SK-N-SH treated with all-trans-retinoic acid at 6 μM for 48 hours (cell line): ENCODE measurements around the gene APCDD1L.

Experiments
- ARNTL ChIP-seq: fragments of 450-650 bp; formaldehyde crosslinking; IDR thresholded peaks from 2 replicates; pipeline ENCODE4 v1.5.0; 2020; ENCODE audit warnings: low read depth, mild to moderate bottlenecking, moderate library complexity, borderline replicate concordance
- BACH2 ChIP-seq: fragments of 250-450 bp; sonication (Bioruptor Pico); IDR thresholded peaks from 2 replicates; pipeline ENCODE4 v1.9.0; 2021; ENCODE audit warnings: mild to moderate bottlenecking, borderline replicate concordance
- CREB5 ChIP-seq: fragments of 250-450 bp; sonication (Bioruptor Pico); IDR thresholded peaks from 2 replicates; pipeline ENCODE4 v1.5.1; 2020; ENCODE audit warnings: low read depth, mild to moderate bottlenecking, moderate library complexity
- CSRNP3 ChIP-seq: fragments of 250-450 bp; sonication (Bioruptor Pico); IDR thresholded peaks from 2 replicates; pipeline ENCODE4 v1.5.1; 2021; ENCODE audit warnings: mild to moderate bottlenecking, moderate library complexity
- ESRRG ChIP-seq: fragments of 250-450 bp; sonication (Bioruptor Pico); IDR thresholded peaks from 2 replicates; pipeline ENCODE4 v1.6.1; 2021; ENCODE audit warnings: mild to moderate bottlenecking
- GLIS3 ChIP-seq: fragments of 250-450 bp; sonication (Bioruptor Pico); IDR thresholded peaks from 2 replicates; pipeline ENCODE4 v1.5.0; 2020; ENCODE audit warnings: mild to moderate bottlenecking, moderate library complexity
- ISL1 ChIP-seq: fragments of 250-450 bp; sonication (Bioruptor Pico); IDR thresholded peaks from 2 replicates; pipeline ENCODE4 v2.1.2; 2022; ENCODE audit warnings: mild to moderate bottlenecking, moderate library complexity
- PATZ1 ChIP-seq: fragments of 250-450 bp; sonication (Bioruptor Pico); IDR thresholded peaks from 2 replicates; pipeline ENCODE4 v1.8.0; 2020; ENCODE audit warnings: mild to moderate bottlenecking, moderate library complexity, borderline replicate concordance
- POU6F1 ChIP-seq: fragments of 250-450 bp; sonication (Bioruptor Pico); IDR thresholded peaks from 2 replicates; pipeline ENCODE4 v1.8.0; 2021; ENCODE audit warnings: low read depth, mild to moderate bottlenecking, moderate library complexity, borderline replicate concordance
- RARB ChIP-seq: fragments of 250-450 bp; sonication (Bioruptor Pico); IDR thresholded peaks from 2 replicates; pipeline ENCODE4 v1.8.0; 2021; ENCODE audit warnings: mild to moderate bottlenecking, moderate library complexity
- SNAI2 ChIP-seq: fragments of 250-450 bp; sonication (Bioruptor Pico); IDR thresholded peaks from 2 replicates; pipeline ENCODE4 v1.5.0; 2020; ENCODE audit warnings: mild to moderate bottlenecking, moderate library complexity
- TCF4 ChIP-seq: fragments of 250-450 bp; sonication (Bioruptor Pico); IDR thresholded peaks from 2 replicates; pipeline ENCODE4 v1.8.0; 2021; ENCODE audit warnings: mild to moderate bottlenecking, moderate library complexity, borderline replicate concordance
- ZC3H10 ChIP-seq: fragments of 250-450 bp; sonication (Bioruptor Pico); IDR thresholded peaks from 2 replicates; pipeline ENCODE4 v1.5.1; 2021; ENCODE audit warnings: mild to moderate bottlenecking, moderate library complexity
- ZFP3 ChIP-seq: fragments of 250-450 bp; sonication (Bioruptor Pico); IDR thresholded peaks from 2 replicates; pipeline ENCODE4 v1.5.0; 2020; ENCODE audit warnings: mild to moderate bottlenecking, moderate library complexity

- TF ChIP-seq ESRRG (CRISPR knock-in tag) (no peak), CREB5 (CRISPR knock-in tag) (no peak), CSRNP3 (CRISPR knock-in tag) (no peak), PATZ1 (CRISPR knock-in tag) (no peak), RARB (no peak), ARNTL (CRISPR knock-in tag) (no peak), ZC3H10 (no peak), ZFP3 (CRISPR knock-in tag) (no peak), TCF4 (CRISPR knock-in tag) (no peak), POU6F1 (CRISPR knock-in tag) (no peak), BACH2 (CRISPR knock-in tag) (no peak), SNAI2 (CRISPR knock-in tag) (no peak), ISL1 (CRISPR knock-in tag) (no peak), GLIS3 (CRISPR knock-in tag) (no peak)
Observed at GRCh38 chr20:58531063-58531462, 15.9 kb upstream of the APCDD1L start.
